GM19467 (cell line): ENCODE data around the gene SDHAF4.
"Not testable (repeated sequence)": the region's sequence is repeated elsewhere in the genome, so short reads cannot be mapped to it uniquely, and the experiment has no call there.

ENCODE experiments used
- ATAC-seq: cut with Tn5 transposase; IDR thresholded peaks from one replicate; pipeline ENCODE4 v1.9.1; 2021; ENCODE audit warnings: mild to moderate bottlenecking, moderate library complexity; ENCODE audit not compliant: unreplicated experiment

SDHAF4 gene

DNA sequence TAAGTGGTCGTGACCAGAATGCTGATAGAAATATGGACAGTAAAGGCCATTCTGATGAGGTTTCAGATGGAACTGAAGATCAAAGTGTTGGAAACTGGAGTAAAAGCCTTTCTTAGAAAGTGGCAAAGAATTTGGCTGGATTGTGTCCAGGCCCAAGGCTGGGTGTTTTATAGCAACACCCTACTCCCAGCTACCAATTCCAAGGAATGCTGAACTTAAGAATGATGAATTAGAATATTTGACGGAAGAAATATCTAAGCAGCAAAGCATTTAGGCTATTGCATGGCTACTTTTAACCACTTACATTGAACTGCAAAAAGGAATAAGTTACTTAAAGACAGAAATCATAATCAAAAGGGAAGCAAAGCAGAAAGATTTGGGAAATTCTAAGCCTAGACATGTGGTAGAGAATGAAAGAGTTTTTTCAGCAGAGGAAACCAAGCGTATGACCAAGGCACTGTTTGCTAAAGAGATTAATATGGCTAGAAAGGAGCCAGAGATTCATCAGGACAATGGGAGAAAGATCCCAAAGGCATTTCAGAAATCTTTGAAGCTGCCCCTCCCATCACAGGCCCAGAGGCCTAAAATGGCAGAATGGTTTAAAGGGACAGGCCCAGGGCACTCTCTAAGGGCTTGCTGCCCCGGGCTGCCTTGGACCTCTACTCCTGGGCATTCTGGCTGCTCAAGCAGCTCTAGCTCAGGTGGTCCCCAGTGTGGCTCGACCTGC, 25.8 kb downstream of the SDHAF4 start:
- no peak for ATAC-seq

DNA sequence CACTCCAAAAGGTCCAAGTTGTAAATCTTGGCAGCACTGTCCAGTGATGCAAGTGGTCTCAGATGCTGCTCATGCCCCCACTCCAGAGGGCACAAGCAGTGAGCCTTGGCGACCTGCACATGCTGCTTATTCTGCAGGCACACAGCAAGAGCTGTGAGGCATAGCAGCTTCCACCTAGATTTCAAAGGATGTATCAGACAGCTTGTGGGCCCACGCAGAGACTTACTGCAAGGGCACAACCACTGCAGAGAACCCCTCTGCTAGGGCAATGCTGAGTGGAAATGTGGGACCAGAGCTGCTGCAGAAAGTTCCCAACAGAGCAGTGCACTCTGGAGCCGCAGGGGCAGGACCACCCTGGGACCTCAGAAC, 26.4 kb downstream of the SDHAF4 start:
- no peak for ATAC-seq

DNA sequence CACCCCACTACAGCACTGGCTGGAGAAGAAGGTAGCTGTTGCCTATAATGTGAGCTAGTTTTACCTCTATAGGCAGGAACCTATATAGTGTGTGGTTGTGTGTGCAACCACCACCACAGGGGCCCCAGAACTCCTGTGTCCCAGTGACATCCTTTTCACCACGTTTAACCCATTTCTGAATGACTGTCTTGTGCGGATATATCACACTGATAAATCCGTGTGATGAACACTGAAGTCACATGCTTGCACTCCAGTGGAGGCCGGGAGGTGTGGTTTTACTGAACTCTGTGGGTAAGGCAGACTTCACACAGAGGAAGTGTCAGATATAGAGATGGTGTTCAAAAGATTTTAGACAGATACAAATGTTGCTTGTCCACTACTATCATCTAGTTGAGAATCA, 32.5 kb downstream of the SDHAF4 start:
- ATAC-seq, result no peak

DNA sequence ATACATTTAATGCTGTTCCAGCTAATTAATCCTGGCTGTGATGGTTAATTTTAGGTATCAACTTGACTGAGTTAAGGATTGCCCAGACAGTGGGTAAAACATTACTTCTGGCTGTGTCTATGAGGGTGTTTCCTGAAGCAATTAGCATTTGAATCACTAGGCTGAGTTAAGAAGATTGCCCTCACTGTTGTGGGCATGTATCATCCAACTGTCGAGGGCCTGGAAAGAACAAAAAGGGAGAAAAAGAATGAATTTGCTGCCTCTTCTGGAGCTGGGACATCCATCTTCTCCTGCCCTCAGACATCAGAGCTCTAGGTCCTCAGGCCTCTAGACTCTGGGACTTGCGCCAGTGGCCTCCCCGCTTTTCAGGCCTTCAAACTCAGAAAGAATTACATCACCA, 34.3 kb downstream of the SDHAF4 start:
- no peak for ATAC-seq

DNA sequence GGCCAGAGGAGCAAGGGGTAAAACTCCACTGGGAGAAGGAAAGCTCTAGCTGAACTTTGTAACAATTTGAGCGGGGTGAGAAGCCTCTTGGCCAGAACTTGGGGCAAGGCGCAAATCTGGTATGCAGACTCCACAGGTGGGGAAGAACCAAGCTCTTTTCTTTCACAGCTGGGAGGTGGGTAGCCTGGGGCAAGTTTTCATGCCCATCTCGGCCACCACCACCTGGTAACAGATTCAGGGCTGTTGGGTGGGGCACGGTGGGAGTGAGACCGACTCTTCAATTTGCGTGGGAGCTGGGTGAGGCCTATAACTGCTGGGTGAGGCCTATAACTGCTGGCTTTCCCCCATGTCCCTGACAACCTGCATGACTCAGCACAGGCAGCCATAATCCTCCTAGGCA, 37.5 kb downstream of the SDHAF4 start:
- no peak for ATAC-seq

DNA sequence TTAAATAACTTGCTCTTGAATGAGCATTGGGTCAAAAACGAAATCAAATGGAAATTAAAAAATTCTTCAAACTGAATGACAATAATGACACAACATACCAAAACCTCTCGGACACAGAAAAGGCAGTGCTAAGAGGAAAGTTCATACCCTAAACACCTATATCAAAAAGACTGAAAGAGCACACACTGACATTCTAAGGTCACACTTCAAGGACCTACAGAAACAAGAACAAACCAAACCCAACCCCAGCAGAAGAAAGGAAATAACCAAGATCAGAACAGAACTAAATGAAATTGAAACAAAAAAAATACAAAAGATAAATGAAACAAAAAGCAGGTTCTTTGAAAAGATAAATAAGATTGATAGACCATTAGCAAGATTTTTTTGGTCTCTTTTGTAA, 40.6 kb downstream of the SDHAF4 start:
- not testable (repeated sequence) for ATAC-seq

DNA sequence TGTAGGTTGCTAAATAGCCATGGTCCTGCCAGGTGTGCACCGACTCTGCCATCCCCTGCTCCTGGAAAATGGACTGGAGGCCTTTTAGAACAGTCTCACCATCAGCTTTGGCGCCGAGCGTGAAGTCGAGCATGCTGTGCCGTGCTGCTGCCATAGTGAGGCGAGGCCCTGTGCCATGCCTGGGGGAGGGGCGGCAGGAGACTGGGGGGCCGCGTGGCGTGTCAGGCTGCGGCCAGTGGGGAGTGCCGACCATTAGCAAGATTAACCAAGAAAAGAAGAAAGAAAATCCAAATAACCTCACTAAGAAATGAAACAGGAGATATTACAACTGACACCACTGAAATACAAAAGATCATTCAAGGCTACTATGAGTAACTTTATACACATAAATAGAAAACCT, 42.5 kb downstream of the SDHAF4 start:
- ATAC-seq, result not testable (repeated sequence)

DNA sequence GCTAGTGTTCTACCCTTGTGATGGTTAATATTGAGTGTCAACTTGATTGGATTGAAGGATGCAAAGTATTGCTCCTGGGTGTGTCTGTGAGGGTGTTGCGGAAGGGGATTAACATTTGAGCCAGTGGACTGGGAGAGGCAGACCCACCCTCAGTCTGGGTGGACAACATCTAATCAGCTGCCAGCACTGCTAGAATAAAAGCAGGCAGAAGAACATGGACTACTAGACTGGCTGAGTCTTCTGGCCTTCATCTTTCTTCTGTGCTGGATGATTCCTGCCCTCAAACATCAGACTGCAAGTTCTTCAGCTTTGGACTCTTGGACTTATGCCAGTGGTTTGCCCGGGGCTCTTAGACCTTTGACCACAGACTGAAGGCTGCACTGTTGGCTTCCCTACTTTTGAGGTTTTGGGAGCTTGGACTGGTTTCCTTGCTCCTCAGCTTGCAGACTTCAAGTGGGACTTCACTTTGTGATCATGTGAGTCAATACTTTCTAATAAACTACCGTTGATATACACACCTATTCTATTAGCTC, 50.1 kb downstream of the SDHAF4 start:
- no peak for ATAC-seq

DNA sequence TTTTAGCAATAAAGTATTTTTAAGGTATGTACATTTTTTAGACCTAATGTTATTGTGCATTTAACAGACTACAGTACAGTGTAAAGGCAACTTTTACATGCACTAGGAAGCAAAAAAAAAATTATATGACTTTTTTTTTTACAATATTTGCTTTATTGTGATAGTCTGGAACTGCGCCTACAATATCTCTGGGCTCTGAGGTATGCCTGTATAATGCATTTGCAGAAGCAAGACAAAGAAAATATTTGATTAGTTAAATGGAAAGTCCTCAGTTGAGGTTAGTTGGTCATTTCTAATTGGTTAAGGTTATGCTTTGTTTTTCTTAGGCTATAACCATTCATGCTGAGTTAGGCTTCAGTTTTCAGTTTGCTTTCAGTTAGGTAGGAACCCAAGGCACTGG, 54.0 kb downstream of the SDHAF4 start:
- ATAC-seq, result no peak

DNA sequence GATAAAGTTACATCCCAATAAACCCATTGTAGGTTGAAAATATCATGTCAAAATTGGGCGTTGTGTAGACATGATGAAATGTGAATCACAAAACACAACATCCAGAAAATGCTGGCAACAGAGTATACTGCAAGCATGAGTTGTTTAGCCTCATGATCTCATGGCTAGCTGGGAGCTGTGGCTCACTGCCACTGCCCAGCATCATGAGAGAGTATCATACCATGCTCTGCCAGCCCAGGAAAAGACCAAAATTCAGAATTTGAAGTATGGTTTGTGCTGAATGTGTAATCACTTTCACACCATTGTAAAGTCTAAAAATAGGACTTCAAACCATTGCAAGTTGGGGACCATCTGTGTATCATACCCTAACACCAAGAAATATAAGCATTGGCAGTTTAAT, 55.7 kb downstream of the SDHAF4 start:
- ATAC-seq, result no peak

DNA sequence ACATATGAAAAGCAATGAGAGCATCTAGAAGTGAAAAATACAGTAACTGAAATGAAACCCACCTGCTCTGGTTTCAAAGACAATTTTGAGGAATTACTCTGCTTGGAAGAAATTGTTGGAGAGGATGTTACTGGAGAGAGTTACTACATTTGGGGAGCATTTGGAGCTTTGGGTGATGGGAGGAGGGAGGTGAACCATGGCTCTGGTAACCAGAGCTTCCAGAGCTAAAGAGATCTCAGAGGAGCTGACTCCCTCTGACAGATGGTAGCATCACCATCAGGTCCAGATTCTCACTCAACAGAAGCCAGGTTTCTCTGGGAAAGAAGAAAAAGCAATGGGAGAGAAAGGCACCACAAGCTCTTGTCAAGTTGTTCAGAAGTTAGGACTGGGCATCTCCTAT, 58.7 kb downstream of the SDHAF4 start:
- no peak for ATAC-seq

DNA sequence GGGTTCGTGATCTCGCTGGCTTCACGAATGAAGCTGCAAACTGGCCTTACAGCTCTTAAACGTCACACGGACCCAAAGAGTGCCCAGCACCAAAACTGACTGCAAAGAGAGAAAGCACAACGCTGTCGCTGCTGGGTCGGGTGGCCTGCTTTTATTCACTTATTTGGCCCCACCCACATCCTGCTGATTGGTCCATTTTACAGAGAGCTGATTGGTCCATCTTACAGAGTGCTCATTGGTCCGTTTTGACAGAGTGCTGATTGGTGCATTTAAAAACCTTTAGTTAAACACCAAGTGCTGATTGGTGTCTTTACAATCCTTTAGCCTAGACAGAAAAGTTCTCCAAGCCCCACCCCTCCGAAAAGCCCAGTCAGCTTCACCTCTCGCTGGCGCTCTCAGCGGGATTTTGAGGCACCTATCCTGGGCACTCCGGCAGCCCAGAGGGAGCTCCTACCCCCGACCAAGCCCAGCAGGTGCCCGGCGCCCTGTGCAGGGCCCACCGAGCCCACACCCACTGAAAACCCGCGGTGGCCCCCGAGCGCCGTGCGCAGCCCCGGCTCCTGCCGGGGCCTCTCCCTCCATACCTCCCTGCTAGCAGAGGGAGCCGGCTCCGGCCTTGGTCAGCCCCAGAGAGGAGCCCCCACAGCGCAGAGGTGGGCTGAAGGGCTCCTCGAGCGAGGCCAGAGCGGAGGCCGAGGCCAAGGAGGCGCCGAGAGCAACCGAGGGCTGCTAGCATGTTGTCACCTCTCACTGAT, 60.9 kb downstream of the SDHAF4 start:
- no peak for ATAC-seq

DNA sequence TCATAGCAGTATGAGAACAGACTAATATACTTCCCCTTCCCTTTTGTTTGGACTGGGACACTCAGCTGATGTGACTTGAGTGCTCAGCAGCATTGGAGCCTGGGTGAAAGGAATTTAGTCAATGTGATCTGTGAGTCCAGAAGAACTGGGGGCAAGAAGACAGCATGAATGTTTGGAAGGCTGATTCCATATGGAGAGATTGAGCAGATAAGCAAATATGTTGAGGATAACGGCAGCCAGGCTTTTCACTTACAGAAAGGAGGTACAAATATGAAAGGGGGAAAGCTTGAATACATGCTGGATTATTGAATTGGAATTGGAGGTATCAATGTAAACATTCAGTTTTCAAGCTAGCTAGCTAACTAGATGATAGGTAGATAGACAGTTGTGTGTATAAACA, 63.2 kb downstream of the SDHAF4 start:
- ATAC-seq, result no peak

DNA sequence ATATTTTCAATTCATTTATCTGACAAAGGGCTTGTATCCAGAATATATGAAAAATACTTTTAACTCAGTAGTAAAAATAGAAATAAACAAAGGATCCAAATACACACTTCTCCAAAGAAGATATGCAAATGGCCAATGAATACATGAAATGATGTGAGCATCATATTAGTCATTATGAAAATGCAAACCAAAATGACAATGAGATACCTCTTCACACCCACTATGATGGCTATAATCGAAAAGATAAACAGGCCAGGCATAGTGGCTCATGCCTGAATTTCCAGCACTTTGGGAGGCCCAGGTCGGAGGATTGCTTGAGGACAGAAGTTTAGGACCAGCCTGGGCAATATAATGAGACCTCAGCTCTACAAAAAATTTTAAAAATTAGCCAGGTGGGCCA, 67.1 kb downstream of the SDHAF4 start:
- ATAC-seq, result no peak

DNA sequence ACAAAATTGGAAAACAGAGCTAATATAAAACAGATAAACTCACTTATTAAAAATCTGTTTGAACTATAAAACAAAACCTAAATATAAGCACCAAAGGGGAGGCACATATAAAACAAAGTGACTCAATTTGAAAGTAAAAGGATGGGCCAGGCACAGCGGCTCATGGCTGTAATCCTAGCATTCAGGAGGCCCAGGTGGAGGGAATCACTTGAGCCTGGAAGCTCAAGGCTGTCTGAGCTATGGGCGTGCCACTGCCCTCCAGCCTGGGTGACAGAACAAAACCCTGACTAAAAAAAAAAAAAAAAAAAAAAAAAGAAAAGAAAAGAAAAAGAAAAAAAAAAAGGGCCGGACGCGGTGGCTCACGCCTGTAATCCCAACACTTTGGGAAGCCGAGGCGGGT, 69.9 kb downstream of the SDHAF4 start:
- ATAC-seq, result no peak

DNA sequence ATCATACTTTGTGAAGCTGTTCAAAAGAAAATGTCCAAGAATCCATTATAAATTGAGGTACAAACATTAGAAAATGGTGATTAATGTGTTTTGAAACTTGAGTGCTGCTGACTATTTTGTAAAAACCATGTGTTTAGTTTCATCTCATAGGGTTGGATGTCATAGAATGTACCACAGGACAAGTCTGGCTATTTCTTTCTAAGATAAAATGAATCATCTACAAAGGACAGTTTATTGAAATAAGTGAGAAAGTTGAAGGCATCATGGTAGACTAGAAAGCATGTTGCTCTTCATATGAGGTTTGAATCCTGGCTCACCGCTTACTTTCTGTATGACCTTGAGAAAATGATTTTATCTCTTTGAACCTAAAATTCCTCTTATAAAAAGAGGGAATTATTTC, 71.7 kb downstream of the SDHAF4 start:
- ATAC-seq, result no peak
